H9 (cell line): ENCODE measurements around the gene GPC1. TPM values are rescaled to one million over a fixed set of nuclear protein-coding genes. Genes with fewer than 3 reads are reported as not detected.
A peak's percentile ranks its signal among the peaks of the same experiment; 100 is the strongest.

Experiments
- DNase-seq: peaks from one replicate; pipeline ENCODE4 v3.0.0-alpha.2; 2017
- H2AFZ ChIP-seq: one replicate; pipeline ENCODE4 v1.6.1; 2013; ENCODE audit warnings: mild to moderate bottlenecking, low read length, control low read depth, moderate library complexity
- H2AK5ac ChIP-seq: 2 replicates; pipeline ENCODE4 v1.6.1; 2013; ENCODE audit warnings: low read length, control low read depth, mixed read lengths; ENCODE audit not compliant: insufficient read length
- H2BK120ac ChIP-seq: one replicate; pipeline ENCODE4 v1.6.1; 2013; ENCODE audit warnings: low read depth, mild to moderate bottlenecking, low read length, control low read depth, inconsistent platforms; ENCODE audit not compliant: poor library complexity, severe bottlenecking
- H2BK12ac ChIP-seq: 2 replicates; pipeline ENCODE4 v1.6.1; 2013; ENCODE audit warnings: low read length, control low read depth, mixed read lengths, low read depth; ENCODE audit not compliant: insufficient read length
- H2BK15ac ChIP-seq: 2 replicates; pipeline ENCODE4 v1.6.1; 2013; ENCODE audit warnings: low read depth, low read length, control low read depth
- H2BK20ac ChIP-seq: one replicate; pipeline ENCODE4 v1.6.1; 2013; ENCODE audit warnings: low read depth, mild to moderate bottlenecking, low read length, control low read depth, inconsistent platforms; ENCODE audit not compliant: poor library complexity, severe bottlenecking
- H2BK5ac ChIP-seq: 2 replicates; pipeline ENCODE4 v1.6.1; 2013; ENCODE audit warnings: low read length, control low read depth, mixed read lengths; ENCODE audit not compliant: insufficient read length
- H3K14ac ChIP-seq: 2 replicates; pipeline ENCODE4 v1.6.1; 2013; ENCODE audit warnings: low read length, control low read depth; ENCODE audit not compliant: insufficient read depth
- H3K18ac ChIP-seq: 2 replicates; pipeline ENCODE4 v1.6.1; 2013; ENCODE audit warnings: low read depth, mild to moderate bottlenecking, mixed read lengths, low read length, control low read depth; ENCODE audit not compliant: insufficient read length
- H3K23ac ChIP-seq: 2 replicates; pipeline ENCODE4 v1.6.1; 2013; ENCODE audit warnings: low read length, control low read depth, mixed read lengths, low read depth; ENCODE audit not compliant: insufficient read length
- H3K23me2 ChIP-seq: 2 replicates; pipeline ENCODE4 v1.6.1; 2013; ENCODE audit warnings: low read depth, mild to moderate bottlenecking, mixed read lengths, low read length, control low read depth; ENCODE audit not compliant: insufficient read length, poor library complexity, severe bottlenecking
- H3K27ac ChIP-seq: 2 replicates; pipeline ENCODE4 v1.5.1; 2013; ENCODE audit warnings: low read length, control low read depth, mixed read lengths, low read depth; ENCODE audit not compliant: insufficient read length
- H3K27me3 ChIP-seq: 2 replicates; pipeline ENCODE4 v1.6.1; 2013; ENCODE audit warnings: low read length, control low read depth, inconsistent platforms; ENCODE audit not compliant: insufficient read depth
- H3K4ac ChIP-seq: 2 replicates; pipeline ENCODE4 v1.6.1; 2013; ENCODE audit warnings: low read depth, mild to moderate bottlenecking, control low read depth, inconsistent platforms, low read length, moderate library complexity
- H3K4me1 ChIP-seq: 2 replicates; pipeline ENCODE4 v1.6.1; 2013; ENCODE audit warnings: low read length, control low read depth, inconsistent platforms; ENCODE audit not compliant: insufficient read depth
- H3K4me2 ChIP-seq: 2 replicates; pipeline ENCODE4 v1.6.1; 2013; ENCODE audit warnings: low read length, control low read depth, mixed read lengths; ENCODE audit not compliant: insufficient read length, insufficient read depth
- H3K56ac ChIP-seq: 2 replicates; pipeline ENCODE4 v1.6.1; 2013; ENCODE audit warnings: low read depth, mild to moderate bottlenecking, mixed read lengths, low read length, control low read depth; ENCODE audit not compliant: insufficient read length
- H3K79me1 ChIP-seq: 2 replicates; pipeline ENCODE4 v1.6.1; 2013; ENCODE audit warnings: low read depth, mild to moderate bottlenecking, moderate library complexity, low read length, control low read depth, inconsistent platforms; ENCODE audit not compliant: insufficient read depth, poor library complexity, severe bottlenecking
- H3K79me2 ChIP-seq: 2 replicates; pipeline ENCODE4 v1.6.1; 2013; ENCODE audit warnings: low read length, control low read depth, inconsistent platforms; ENCODE audit not compliant: insufficient read depth
- H3K9ac ChIP-seq: 2 replicates; pipeline ENCODE4 v1.6.1; 2013; ENCODE audit warnings: low read length, control low read depth, mixed read lengths; ENCODE audit not compliant: insufficient read length; ENCODE audit errors: extremely low read depth
- H3K9me3 ChIP-seq: one replicate; pipeline ENCODE4 v1.6.1; 2013; ENCODE audit warnings: low read depth, low read length, inconsistent platforms; ENCODE audit not compliant: control insufficient read depth
- H3T11ph ChIP-seq: one replicate; pipeline ENCODE4 v1.6.1; 2013; ENCODE audit warnings: mild to moderate bottlenecking, low read length, control low read depth, inconsistent platforms
- H4K20me1 ChIP-seq: one replicate; pipeline ENCODE4 v1.6.1; 2013; ENCODE audit not compliant: control insufficient read depth, insufficient read length, insufficient read depth
- H4K5ac ChIP-seq: 2 replicates; pipeline ENCODE4 v1.6.1; 2013; ENCODE audit warnings: low read depth, mild to moderate bottlenecking, mixed read lengths, low read length, control low read depth; ENCODE audit not compliant: insufficient read length
- H4K8ac ChIP-seq: replicated peaks from 2 replicates; pipeline ENCODE4 v1.6.1; 2013; ENCODE audit warnings: low read length, control low read depth, mixed read lengths, low read depth; ENCODE audit not compliant: insufficient read length
- H4K91ac ChIP-seq: 2 replicates; pipeline ENCODE4 v1.6.1; 2013; ENCODE audit warnings: low read depth, mild to moderate bottlenecking, moderate library complexity, mixed read lengths, low read length, control low read depth; ENCODE audit not compliant: insufficient read length
- H3K27ac Mint-ChIP-seq, 3 experiments: 2 replicates in 2 of 3; 3 replicates in 1 of 3; pipeline ENCODE4 v1.8.0; 2020 to 2021; ENCODE audit warnings: mixed read lengths in 3 of 3, mild to moderate bottlenecking in 1 of 3, moderate library complexity in 1 of 3
- H3K27me3 Mint-ChIP-seq: 2 replicates; pipeline ENCODE4 v1.8.0; 2021; ENCODE audit warnings: low read depth, mild to moderate bottlenecking, moderate library complexity, mixed read lengths
- H3K36me3 Mint-ChIP-seq, 3 experiments: 2 replicates in 2 of 3; 3 replicates in 1 of 3; pipeline ENCODE4 v1.8.0; 2020 to 2021; ENCODE audit warnings: low read depth in 3 of 3, mixed read lengths in 3 of 3; ENCODE audit not compliant: insufficient read depth in 1 of 3
- H3K4me1 Mint-ChIP-seq, 2 experiments: 2 replicates each; pipeline ENCODE4 v1.8.0; 2020; ENCODE audit warnings: mixed read lengths in 2 of 2
- H3K4me3 Mint-ChIP-seq, 2 experiments: 2 replicates in 1 of 2; 3 replicates in 1 of 2; pipeline ENCODE4 v1.8.0; 2020 to 2021; ENCODE audit warnings: mild to moderate bottlenecking in 2 of 2, mixed read lengths in 2 of 2, moderate library complexity in 1 of 2
- H3K9me3 Mint-ChIP-seq, 2 experiments: 2 replicates in 1 of 2; 3 replicates in 1 of 2; pipeline ENCODE4 v1.8.0; 2020; ENCODE audit warnings: mild to moderate bottlenecking in 2 of 2, mixed read lengths in 2 of 2, moderate library complexity in 1 of 2
- whole genome bisulfite sequencing: extraction: QIAGEN DNeasy Blood & Tissue Kit; methylation state at CpG from one replicate; pipeline ENCODE4 v1.1.7; 2013; ENCODE audit warnings: missing lambda C conversion rate, low lambda C conversion rate, mixed read lengths; ENCODE audit not compliant: insufficient read length; ENCODE audit errors: extremely low coverage; 5-methylcytosine and 5-hydroxymethylcytosine counted together
- total RNA-seq: library from RNA; stranded (reverse); gene quantifications from 2 replicates; pipeline ENCODE4 v1.2.1, GENCODE V29; 2021
- TF ChIP-seq, protein P1 (sequence below): fragments of 200-600 bp; sonication (generic); conservative IDR thresholded peaks from 3 replicates; pipeline ENCODE4 v1.8.0; 2021; ENCODE audit warnings: antibody characterized with exemption, mild to moderate bottlenecking

The GPC1 gene
- total RNA-seq, 1 experiment from 2014 or later = 39.4 TPM

DNA sequence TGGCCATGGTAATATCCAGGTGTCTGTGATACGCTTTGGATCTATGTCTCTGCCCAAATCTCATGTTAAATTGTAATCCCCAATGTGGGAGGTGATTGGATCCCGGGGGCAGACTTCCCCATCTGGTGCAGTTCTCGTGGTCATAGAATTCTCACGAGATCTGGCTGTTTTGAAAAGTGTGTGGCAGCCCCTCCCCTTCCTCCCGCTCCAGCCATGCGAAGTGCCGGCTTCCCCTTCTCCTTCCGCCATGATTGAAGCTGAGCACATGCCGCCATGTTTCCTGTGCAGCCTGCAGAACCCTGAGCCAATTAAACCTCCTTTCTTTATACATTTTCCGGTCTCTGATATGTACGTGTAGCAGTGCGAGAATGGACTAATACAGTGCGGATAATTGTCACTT lies 42.5 kb downstream of the GPC1 start:
- Histone ChIP-seq H4K91ac (no peak overlapping the region), H2BK20ac (no peak overlapping the region), H3K56ac (no peak overlapping the region), H3K27me3 (no peaks in the 10 kb centered on the region; the same call in 1 of the 2 replicates), H2AK5ac (no peak overlapping the region), H2AFZ (no peak overlapping the region), H3K4me2 (no peak overlapping the region), H3T11ph (no peak overlapping the region), H3K23ac (no peak overlapping the region), H4K20me1 (no peaks in the 10 kb centered on the region), H2BK15ac (no peak overlapping the region), H2BK12ac (no peak overlapping the region), H3K4me1 (no peaks in the 10 kb centered on the region), H3K14ac (no peak overlapping the region), H3K79me2 (no peaks in the 10 kb centered on the region), H3K23me2 (no peaks in the 10 kb centered on the region), H2BK5ac (no peak overlapping the region), H4K5ac (no peak overlapping the region), H3K27ac (no peak overlapping the region), H4K8ac (no peak overlapping the region), H3K9me3 (no peaks in the 10 kb centered on the region), H3K18ac (no peak overlapping the region), H3K9ac (no peak overlapping the region), H3K79me1 (no peaks in the 10 kb centered on the region), H3K4ac (no peak overlapping the region), H2BK120ac (no peak overlapping the region)
- H3K9me3 Mint-ChIP-seq = peaks cover 3 to 7% of the 10 kb centered on the region in 2 experiments
- no peak overlapping the region for H3K27ac Mint-ChIP-seq
- peaks cover 31% of the 10 kb centered on the region for H3K27me3 Mint-ChIP-seq
- H3K4me1 Mint-ChIP-seq = no peaks in the 10 kb centered on the region
- no CpG with 5 or more reads among the region's 13 CpGs for WGBS
- TF ChIP-seq, protein P1, sequence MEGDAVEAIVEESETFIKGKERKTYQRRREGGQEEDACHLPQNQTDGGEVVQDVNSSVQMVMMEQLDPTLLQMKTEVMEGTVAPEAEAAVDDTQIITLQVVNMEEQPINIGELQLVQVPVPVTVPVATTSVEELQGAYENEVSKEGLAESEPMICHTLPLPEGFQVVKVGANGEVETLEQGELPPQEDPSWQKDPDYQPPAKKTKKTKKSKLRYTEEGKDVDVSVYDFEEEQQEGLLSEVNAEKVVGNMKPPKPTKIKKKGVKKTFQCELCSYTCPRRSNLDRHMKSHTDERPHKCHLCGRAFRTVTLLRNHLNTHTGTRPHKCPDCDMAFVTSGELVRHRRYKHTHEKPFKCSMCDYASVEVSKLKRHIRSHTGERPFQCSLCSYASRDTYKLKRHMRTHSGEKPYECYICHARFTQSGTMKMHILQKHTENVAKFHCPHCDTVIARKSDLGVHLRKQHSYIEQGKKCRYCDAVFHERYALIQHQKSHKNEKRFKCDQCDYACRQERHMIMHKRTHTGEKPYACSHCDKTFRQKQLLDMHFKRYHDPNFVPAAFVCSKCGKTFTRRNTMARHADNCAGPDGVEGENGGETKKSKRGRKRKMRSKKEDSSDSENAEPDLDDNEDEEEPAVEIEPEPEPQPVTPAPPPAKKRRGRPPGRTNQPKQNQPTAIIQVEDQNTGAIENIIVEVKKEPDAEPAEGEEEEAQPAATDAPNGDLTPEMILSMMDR = no peak
- DNase-seq = peak; percentile 26
- H3K4me3 Mint-ChIP-seq = no peak overlapping the region
- H3K36me3 Mint-ChIP-seq = no peaks in the 10 kb centered on the region
